ENCODE data around the gene LTBP1.

GRCh38 chr2:33380001-33380609 is 433.4 kb downstream of the LTBP1 start:
- TF ChIP-seq POLR2AphosphoS5 (IDR thresholded peaks at IDR 0.05; ENCODE audit: low read depth, low read length): no peak
- TF ChIP-seq, protein P1, sequence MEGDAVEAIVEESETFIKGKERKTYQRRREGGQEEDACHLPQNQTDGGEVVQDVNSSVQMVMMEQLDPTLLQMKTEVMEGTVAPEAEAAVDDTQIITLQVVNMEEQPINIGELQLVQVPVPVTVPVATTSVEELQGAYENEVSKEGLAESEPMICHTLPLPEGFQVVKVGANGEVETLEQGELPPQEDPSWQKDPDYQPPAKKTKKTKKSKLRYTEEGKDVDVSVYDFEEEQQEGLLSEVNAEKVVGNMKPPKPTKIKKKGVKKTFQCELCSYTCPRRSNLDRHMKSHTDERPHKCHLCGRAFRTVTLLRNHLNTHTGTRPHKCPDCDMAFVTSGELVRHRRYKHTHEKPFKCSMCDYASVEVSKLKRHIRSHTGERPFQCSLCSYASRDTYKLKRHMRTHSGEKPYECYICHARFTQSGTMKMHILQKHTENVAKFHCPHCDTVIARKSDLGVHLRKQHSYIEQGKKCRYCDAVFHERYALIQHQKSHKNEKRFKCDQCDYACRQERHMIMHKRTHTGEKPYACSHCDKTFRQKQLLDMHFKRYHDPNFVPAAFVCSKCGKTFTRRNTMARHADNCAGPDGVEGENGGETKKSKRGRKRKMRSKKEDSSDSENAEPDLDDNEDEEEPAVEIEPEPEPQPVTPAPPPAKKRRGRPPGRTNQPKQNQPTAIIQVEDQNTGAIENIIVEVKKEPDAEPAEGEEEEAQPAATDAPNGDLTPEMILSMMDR (IDR thresholded peaks at IDR 0.05): peak; percentile 87
- no peak for TF ChIP-seq TCF7L2 (IDR thresholded peaks at IDR 0.05; ENCODE audit: low read depth, low read length)
- TF ChIP-seq, protein P2, sequence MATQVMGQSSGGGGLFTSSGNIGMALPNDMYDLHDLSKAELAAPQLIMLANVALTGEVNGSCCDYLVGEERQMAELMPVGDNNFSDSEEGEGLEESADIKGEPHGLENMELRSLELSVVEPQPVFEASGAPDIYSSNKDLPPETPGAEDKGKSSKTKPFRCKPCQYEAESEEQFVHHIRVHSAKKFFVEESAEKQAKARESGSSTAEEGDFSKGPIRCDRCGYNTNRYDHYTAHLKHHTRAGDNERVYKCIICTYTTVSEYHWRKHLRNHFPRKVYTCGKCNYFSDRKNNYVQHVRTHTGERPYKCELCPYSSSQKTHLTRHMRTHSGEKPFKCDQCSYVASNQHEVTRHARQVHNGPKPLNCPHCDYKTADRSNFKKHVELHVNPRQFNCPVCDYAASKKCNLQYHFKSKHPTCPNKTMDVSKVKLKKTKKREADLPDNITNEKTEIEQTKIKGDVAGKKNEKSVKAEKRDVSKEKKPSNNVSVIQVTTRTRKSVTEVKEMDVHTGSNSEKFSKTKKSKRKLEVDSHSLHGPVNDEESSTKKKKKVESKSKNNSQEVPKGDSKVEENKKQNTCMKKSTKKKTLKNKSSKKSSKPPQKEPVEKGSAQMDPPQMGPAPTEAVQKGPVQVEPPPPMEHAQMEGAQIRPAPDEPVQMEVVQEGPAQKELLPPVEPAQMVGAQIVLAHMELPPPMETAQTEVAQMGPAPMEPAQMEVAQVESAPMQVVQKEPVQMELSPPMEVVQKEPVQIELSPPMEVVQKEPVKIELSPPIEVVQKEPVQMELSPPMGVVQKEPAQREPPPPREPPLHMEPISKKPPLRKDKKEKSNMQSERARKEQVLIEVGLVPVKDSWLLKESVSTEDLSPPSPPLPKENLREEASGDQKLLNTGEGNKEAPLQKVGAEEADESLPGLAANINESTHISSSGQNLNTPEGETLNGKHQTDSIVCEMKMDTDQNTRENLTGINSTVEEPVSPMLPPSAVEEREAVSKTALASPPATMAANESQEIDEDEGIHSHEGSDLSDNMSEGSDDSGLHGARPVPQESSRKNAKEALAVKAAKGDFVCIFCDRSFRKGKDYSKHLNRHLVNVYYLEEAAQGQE (IDR thresholded peaks at IDR 0.05; ENCODE audit: insufficient read depth in 1 of 2, low read depth in 2 of 2, low read length in 1 of 2): no peak
- TF ChIP-seq SIN3A (IDR thresholded peaks at IDR 0.05; ENCODE audit: borderline replicate concordance, insufficient read depth, low read depth, low read length): no peak

All from Panc1 (cell line).